ENCODE measurements around the gene CAMK2G.

The CAMK2G gene

GRCh38 chr10:73865459-73866442 is 8.6 kb downstream of the CAMK2G start:
- in situ Hi-C loops (cut with MboI; ENCODE audit: low sequenced_read_pairs), result no loop called here

GRCh38 chr10:73865107-73865458 is 9.3 kb downstream of the CAMK2G start:
- in situ Hi-C loops (cut with MboI; ENCODE audit: low sequenced_read_pairs), result no loop called here

- in situ Hi-C loops (cut with MboI; ENCODE audit: low sequenced_read_pairs), result no loop called here
Observed at GRCh38 chr10:73864229-73864628, 10.1 kb downstream of the CAMK2G start.

GRCh38 chr10:73863039-73863817 is 11.1 kb downstream of the CAMK2G start:
- in situ Hi-C loops (cut with MboI; ENCODE audit: low sequenced_read_pairs), result no loop called here

- in situ Hi-C loops (cut with MboI; ENCODE audit: low sequenced_read_pairs), result no loop called here
Observed at GRCh38 chr10:73862011-73862410, 12.3 kb downstream of the CAMK2G start.

GRCh38 chr10:73859784-73860491 is 14.4 kb downstream of the CAMK2G start:
- in situ Hi-C loops (cut with MboI; ENCODE audit: low sequenced_read_pairs), result no loop called here

GRCh38 chr10:73859428-73859783 is 14.9 kb downstream of the CAMK2G start:
- in situ Hi-C loops (cut with MboI; ENCODE audit: low sequenced_read_pairs), result no loop called here

GRCh38 chr10:73858750-73859427 is 15.5 kb downstream of the CAMK2G start:
- in situ Hi-C loops (cut with MboI; ENCODE audit: low sequenced_read_pairs), result no loop called here

- in situ Hi-C loops (cut with MboI; ENCODE audit: low sequenced_read_pairs), result no loop called here
Observed at GRCh38 chr10:73858013-73858708, 16.2 kb downstream of the CAMK2G start.

- in situ Hi-C loops (cut with MboI; ENCODE audit: low sequenced_read_pairs), result no loop called here
Observed at GRCh38 chr10:73857446-73857845, 16.9 kb downstream of the CAMK2G start.

GRCh38 chr10:73856261-73856660 is 18.1 kb downstream of the CAMK2G start:
- in situ Hi-C loops (cut with MboI; ENCODE audit: low sequenced_read_pairs), result no loop called here

- in situ Hi-C loops (cut with MboI; ENCODE audit: low sequenced_read_pairs), result no loop called here
Observed at GRCh38 chr10:73855413-73855812, 18.9 kb downstream of the CAMK2G start.

- in situ Hi-C loops (cut with MboI; ENCODE audit: low sequenced_read_pairs), result no loop called here
Observed at GRCh38 chr10:73854310-73854709, 20.0 kb downstream of the CAMK2G start.

GRCh38 chr10:73853196-73853595 is 21.2 kb downstream of the CAMK2G start:
- in situ Hi-C loops (cut with MboI; ENCODE audit: low sequenced_read_pairs), result no loop called here

GRCh38 chr10:73850863-73851461 is 23.4 kb downstream of the CAMK2G start:
- in situ Hi-C loops (cut with MboI; ENCODE audit: low sequenced_read_pairs), result no loop called here

- in situ Hi-C loops (cut with MboI; ENCODE audit: low sequenced_read_pairs), result no loop called here
Observed at GRCh38 chr10:73850211-73850610, 24.1 kb downstream of the CAMK2G start.

GRCh38 chr10:73848821-73849489 is 25.4 kb downstream of the CAMK2G start:
- in situ Hi-C loops (cut with MboI; ENCODE audit: low sequenced_read_pairs), result loop anchor here (5.0 to 25.0 kb wide), 3 partner anchors 33 to 312 kb away; no protein-coding TSS in a partner anchor

GRCh38 chr10:73847031-73847430 is 27.3 kb downstream of the CAMK2G start:
- in situ Hi-C loops (cut with MboI; ENCODE audit: low sequenced_read_pairs), result loop anchor here (5.0 to 25.0 kb wide), 3 partner anchors 35 to 310 kb away; no protein-coding TSS in a partner anchor

- in situ Hi-C loops (cut with MboI; ENCODE audit: low sequenced_read_pairs), result loop anchor here (10.0 to 25.0 kb wide), 2 partner anchors 102 to 306 kb away; no protein-coding TSS in a partner anchor
Observed at GRCh38 chr10:73843261-73843660, 31.1 kb downstream of the CAMK2G start.

Measured in HL-60/S4 (cell line).